ENCODE data around the gene KRT24. TPM values are rescaled to one million over a fixed set of nuclear protein-coding genes. Genes with fewer than 3 reads are reported as not detected.

The KRT24 gene
- total and polyA plus RNA-seq, 4 donors, result not detected

DNA sequence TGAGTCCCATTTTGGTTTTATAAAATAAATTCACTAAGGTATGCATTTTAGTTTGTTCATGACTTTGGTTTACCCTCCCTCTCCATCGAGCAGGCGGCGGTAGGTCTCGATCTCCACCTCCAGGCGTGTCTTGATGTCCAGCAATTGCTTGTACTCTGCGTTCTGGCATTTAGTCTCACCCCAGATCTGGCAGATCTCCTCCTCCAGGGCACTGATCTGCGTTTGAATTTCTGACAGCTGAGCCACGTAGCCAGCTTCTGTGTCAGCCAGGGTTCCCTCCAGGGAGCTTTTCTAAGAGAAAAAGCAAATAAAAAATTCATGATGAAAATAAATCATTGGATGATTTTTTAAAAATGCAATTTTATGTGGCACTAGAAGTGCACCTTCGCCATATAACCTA, 4.2 kb downstream of the KRT24 start:
- DNase-seq (ENCODE audit: low read depth in 4 of 6, low spot score in 6 of 6), result peak in 3 of 6 donors; percentile 6 to 84 (median 15)
- 76% methylated on average over 6 of the region's 9 CpGs for WGBS (ENCODE audit: insufficient coverage)
- no peak overlapping the region for H3K4me3 ChIP-seq (ENCODE audit: low read depth, low read length)
- H3K27ac ChIP-seq (ENCODE audit: low read depth, low read length), result no peak overlapping the region
- peaks cover 5% of the 10 kb centered on the region for H3K4me1 ChIP-seq (ENCODE audit: control insufficient read depth, insufficient read depth, low read length)
- no peaks in the 10 kb centered on the region for H3K9me3 ChIP-seq (ENCODE audit: control insufficient read depth, insufficient read depth, low read length)
- no peaks in the 10 kb centered on the region for H3K36me3 ChIP-seq (ENCODE audit: control insufficient read depth, insufficient read depth, low read length)
- H3K27me3 ChIP-seq (ENCODE audit: control insufficient read depth, insufficient read depth, low read length), result no peaks in the 10 kb centered on the region

DNA sequence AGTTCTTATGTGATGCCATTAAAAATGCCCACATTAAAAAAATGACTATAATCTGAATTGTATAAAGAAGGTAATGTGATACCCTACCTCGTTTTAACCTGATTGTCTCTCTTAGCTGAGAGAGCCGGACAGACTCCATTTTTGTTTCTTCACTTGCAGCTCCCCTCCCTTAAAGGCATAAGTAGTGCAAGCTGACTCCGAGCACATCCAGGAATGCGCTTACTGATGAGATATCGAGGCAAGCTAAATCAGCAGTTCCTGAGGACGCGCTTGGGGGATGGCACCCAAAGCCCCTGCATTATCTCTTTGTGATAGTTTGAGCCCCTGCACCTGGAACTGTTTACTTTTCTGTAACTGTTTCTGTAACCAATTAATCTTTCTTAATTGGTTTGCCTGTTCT, 6.3 kb downstream of the KRT24 start:
- H3K4me1 ChIP-seq (ENCODE audit: control insufficient read depth, insufficient read depth, low read length), result peaks cover 5% of the 10 kb centered on the region
- WGBS (ENCODE audit: insufficient coverage), result 52% methylated on average over 5 of the region's 7 CpGs
- peak in 2 of 6 donors; percentile 3 to 61 for DNase-seq (ENCODE audit: low read depth in 4 of 6, low spot score in 6 of 6)
- H3K36me3 ChIP-seq (ENCODE audit: control insufficient read depth, insufficient read depth, low read length), result no peaks in the 10 kb centered on the region
- H3K27me3 ChIP-seq (ENCODE audit: control insufficient read depth, insufficient read depth, low read length), result no peaks in the 10 kb centered on the region
- no peaks in the 10 kb centered on the region for H3K9me3 ChIP-seq (ENCODE audit: control insufficient read depth, insufficient read depth, low read length)
- no peak overlapping the region for H3K27ac ChIP-seq (ENCODE audit: low read depth, low read length)
- no peak overlapping the region for H3K4me3 ChIP-seq (ENCODE audit: low read depth, low read length)

DNA sequence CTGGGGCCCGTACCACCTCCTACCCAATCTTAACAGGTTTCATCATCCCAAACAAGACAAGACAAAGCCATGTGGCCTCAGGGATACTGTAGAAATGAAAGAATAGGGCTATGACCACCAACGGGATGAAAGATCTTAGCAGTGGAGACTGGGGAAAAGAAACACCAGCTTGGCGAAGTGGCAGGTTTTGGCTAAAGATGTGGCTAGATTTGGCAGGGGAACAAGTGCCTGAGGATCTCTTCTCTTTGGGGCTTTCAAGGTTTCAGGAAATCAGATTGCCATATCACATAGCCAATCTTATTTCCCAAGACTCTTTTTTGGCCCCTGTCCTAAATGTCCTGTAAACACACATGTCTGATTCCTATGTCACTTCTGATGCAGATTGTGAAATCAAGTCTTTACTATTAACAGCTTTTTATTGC, 6.9 kb downstream of the KRT24 start:
- no peaks in the 10 kb centered on the region for H3K27me3 ChIP-seq (ENCODE audit: control insufficient read depth, insufficient read depth, low read length)
- peaks cover 5% of the 10 kb centered on the region for H3K4me1 ChIP-seq (ENCODE audit: control insufficient read depth, insufficient read depth, low read length)
- WGBS (ENCODE audit: insufficient coverage), result 76% methylated on average over 2 of the region's 3 CpGs
- no peaks in the 10 kb centered on the region for H3K9me3 ChIP-seq (ENCODE audit: control insufficient read depth, insufficient read depth, low read length)
- H3K4me3 ChIP-seq (ENCODE audit: low read depth, low read length), result no peak overlapping the region
- no peak overlapping the region for H3K27ac ChIP-seq (ENCODE audit: low read depth, low read length)
- H3K36me3 ChIP-seq (ENCODE audit: control insufficient read depth, insufficient read depth, low read length), result no peaks in the 10 kb centered on the region
- no peak for DNase-seq (ENCODE audit: low read depth in 4 of 6, low spot score in 6 of 6)

DNA sequence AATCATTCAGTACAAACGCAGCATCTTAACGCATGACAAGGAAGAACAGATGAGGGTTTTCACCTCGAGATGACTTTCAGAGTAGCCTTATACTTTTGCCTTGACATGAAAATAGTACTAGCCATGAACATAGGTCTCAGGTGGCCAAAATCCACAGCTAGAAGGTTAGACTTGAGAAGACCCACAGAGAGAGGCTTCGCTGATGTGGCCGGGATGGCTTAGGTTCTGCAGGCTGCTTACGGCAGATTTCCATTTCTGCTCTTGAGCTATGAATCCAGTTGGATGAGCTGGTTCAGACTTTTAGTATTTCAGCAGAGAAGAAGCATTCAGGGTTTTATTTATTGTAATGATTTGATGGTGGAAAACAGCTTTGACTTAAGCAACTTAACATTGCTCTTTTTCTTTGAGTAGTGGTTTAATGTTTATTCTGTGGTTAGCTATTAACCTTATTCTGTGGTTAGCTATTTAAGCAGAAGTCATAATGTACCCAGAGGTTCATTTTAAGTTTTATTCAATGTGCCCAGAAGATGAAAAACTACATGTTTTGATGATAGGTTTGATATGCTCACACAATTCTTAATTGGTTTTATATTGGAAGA, 7.6 kb downstream of the KRT24 start:
- WGBS (ENCODE audit: insufficient coverage), result 94% methylated on average over 4 of the region's 6 CpGs
- no peak for DNase-seq (ENCODE audit: low read depth in 4 of 6, low spot score in 6 of 6)
- no peaks in the 10 kb centered on the region for H3K9me3 ChIP-seq (ENCODE audit: control insufficient read depth, insufficient read depth, low read length)
- H3K4me3 ChIP-seq (ENCODE audit: low read depth, low read length), result no peak overlapping the region
- peaks cover 5% of the 10 kb centered on the region for H3K4me1 ChIP-seq (ENCODE audit: control insufficient read depth, insufficient read depth, low read length)
- H3K36me3 ChIP-seq (ENCODE audit: control insufficient read depth, insufficient read depth, low read length), result no peaks in the 10 kb centered on the region
- H3K27ac ChIP-seq (ENCODE audit: low read depth, low read length), result no peak overlapping the region
- H3K27me3 ChIP-seq (ENCODE audit: control insufficient read depth, insufficient read depth, low read length), result no peaks in the 10 kb centered on the region

DNA sequence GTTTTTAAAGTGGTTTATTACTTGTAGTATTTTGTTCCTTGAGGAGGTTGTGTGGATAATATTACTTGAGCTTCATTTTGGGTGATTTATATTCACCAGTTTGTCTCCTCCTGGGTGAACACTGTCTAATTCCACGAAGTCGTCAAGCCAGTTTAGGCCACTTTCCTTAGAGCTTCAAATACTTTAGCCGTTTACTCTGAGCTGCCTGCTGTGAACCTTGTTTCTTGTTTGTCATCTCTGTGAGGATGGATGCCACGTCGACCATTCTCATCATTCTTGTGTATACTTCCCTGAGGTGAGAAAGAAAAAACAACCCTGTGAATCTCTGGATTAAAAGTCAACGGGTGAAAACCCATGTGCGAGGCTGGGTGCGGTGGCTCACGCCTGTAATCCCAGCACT, 9.0 kb downstream of the KRT24 start:
- 72% methylated on average over 7 of the region's 9 CpGs for WGBS (ENCODE audit: insufficient coverage)
- Histone ChIP-seq H3K36me3 (ENCODE audit: control insufficient read depth, insufficient read depth, low read length) (no peaks in the 10 kb centered on the region), H3K4me1 (ENCODE audit: control insufficient read depth, insufficient read depth, low read length) (peaks cover 5% of the 10 kb centered on the region), H3K9me3 (ENCODE audit: control insufficient read depth, insufficient read depth, low read length) (no peaks in the 10 kb centered on the region), H3K27ac (ENCODE audit: low read depth, low read length) (no peak overlapping the region), H3K27me3 (ENCODE audit: control insufficient read depth, insufficient read depth, low read length) (no peaks in the 10 kb centered on the region), H3K4me3 (ENCODE audit: low read depth, low read length) (no peak overlapping the region)
- DNase-seq (ENCODE audit: low read depth in 4 of 6, low spot score in 6 of 6), result no peak

DNA sequence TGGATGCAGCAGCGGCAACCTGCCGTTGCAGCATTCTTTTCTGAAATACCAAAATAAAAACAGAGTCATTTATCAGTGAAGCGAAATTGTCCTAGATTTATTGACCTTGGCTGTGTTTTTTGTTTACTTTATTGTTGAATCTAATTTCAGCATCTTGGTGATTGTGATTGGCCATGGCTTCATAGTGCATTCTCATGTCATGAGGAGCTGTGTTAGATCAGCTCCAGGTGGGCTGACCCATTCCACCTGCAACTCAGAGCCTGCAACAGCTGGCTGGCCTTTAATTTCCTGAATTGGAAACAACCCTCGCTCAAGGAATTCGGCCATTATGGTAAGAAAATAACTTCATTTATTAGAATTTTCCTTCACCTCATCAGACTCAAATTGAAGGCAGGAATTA, 16.4 kb downstream of the KRT24 start:
- Histone ChIP-seq H3K4me1 (ENCODE audit: control insufficient read depth, insufficient read depth, low read length) (no peaks in the 10 kb centered on the region), H3K4me3 (ENCODE audit: low read depth, low read length) (no peak overlapping the region), H3K27me3 (ENCODE audit: control insufficient read depth, insufficient read depth, low read length) (no peaks in the 10 kb centered on the region), H3K9me3 (ENCODE audit: control insufficient read depth, insufficient read depth, low read length) (no peaks in the 10 kb centered on the region), H3K36me3 (ENCODE audit: control insufficient read depth, insufficient read depth, low read length) (no peaks in the 10 kb centered on the region), H3K27ac (ENCODE audit: low read depth, low read length) (no peak overlapping the region)
- no CpG with 5 or more reads among the region's 5 CpGs for WGBS (ENCODE audit: insufficient coverage)
- no peak for DNase-seq (ENCODE audit: low read depth in 4 of 6, low spot score in 6 of 6)

DNA sequence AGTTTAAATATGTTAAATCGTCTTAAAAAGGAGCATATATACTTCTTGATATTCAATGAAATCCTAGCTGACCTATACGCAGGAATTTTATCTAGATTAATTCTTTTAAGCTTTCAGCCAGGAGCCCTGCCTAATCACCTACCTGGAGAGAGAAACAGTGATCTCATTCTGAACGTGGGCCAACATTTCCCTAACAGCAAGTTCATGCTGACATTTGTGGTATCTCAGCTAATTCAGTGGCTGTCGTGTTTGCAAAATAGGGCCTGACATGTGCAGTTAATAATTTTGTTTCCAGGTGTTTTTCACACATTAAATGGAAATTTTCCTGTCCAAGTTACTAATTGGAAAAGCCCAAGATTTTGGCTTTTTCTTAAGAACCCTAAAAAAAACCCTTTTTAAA, 17.4 kb downstream of the KRT24 start:
- 66% methylated on average over 2 of the region's 4 CpGs for WGBS (ENCODE audit: insufficient coverage)
- H3K36me3 ChIP-seq (ENCODE audit: control insufficient read depth, insufficient read depth, low read length), result no peaks in the 10 kb centered on the region
- no peak overlapping the region for H3K4me3 ChIP-seq (ENCODE audit: low read depth, low read length)
- no peaks in the 10 kb centered on the region for H3K9me3 ChIP-seq (ENCODE audit: control insufficient read depth, insufficient read depth, low read length)
- no peaks in the 10 kb centered on the region for H3K27me3 ChIP-seq (ENCODE audit: control insufficient read depth, insufficient read depth, low read length)
- H3K4me1 ChIP-seq (ENCODE audit: control insufficient read depth, insufficient read depth, low read length), result no peaks in the 10 kb centered on the region
- H3K27ac ChIP-seq (ENCODE audit: low read depth, low read length), result no peak overlapping the region
- peak in 1 of 6 donors; percentile 36 for DNase-seq (ENCODE audit: low read depth in 4 of 6, low spot score in 6 of 6)

DNA sequence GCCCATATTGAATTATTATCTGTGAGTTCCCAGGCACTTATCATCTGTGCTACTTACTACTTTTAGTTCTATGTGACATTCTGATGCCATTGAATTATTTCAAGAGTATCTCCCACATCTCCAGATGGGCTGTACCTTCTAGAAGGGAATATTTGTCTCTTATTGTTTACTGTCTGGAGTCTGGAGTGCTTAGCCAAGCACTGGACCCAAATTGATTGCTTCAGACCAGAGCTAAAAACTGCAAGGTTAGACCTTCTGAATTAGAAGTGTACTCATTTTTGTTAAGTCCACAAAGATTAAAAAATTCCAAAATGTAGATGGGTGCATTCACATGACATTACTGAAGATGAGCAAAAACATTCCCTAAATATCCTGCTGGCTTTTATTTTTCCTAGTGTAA, 22.6 kb downstream of the KRT24 start:
- DNase-seq (ENCODE audit: low read depth in 4 of 6, low spot score in 6 of 6), result no peak
- H3K36me3 ChIP-seq (ENCODE audit: control insufficient read depth, insufficient read depth, low read length), result no peaks in the 10 kb centered on the region
- peaks cover 2% of the 10 kb centered on the region for H3K27me3 ChIP-seq (ENCODE audit: control insufficient read depth, insufficient read depth, low read length)
- no peak overlapping the region for H3K27ac ChIP-seq (ENCODE audit: low read depth, low read length)
- no peak overlapping the region for H3K4me3 ChIP-seq (ENCODE audit: low read depth, low read length)
- no peaks in the 10 kb centered on the region for H3K9me3 ChIP-seq (ENCODE audit: control insufficient read depth, insufficient read depth, low read length)
- H3K4me1 ChIP-seq (ENCODE audit: control insufficient read depth, insufficient read depth, low read length), result no peaks in the 10 kb centered on the region

DNA sequence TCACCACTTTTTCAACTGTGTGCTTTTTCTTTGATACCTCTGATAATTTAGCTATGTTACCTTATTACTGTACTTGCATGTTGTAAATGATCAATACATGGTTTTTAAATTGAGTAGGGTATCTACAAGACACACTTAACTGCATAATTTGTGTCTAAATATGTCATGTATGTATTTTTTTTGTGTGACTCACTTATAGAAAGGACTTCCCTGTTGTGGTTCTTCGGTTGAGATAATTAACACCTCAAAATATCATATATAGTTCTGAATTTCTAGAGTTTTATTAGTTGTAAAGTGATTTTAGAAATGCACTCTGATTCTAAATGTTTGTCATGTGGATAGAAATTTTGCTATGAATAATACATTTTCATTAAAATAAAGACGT, 24.0 kb downstream of the KRT24 start:
- Histone ChIP-seq H3K4me1 (ENCODE audit: control insufficient read depth, insufficient read depth, low read length) (no peaks in the 10 kb centered on the region), H3K27ac (ENCODE audit: low read depth, low read length) (no peak overlapping the region), H3K36me3 (ENCODE audit: control insufficient read depth, insufficient read depth, low read length) (no peaks in the 10 kb centered on the region), H3K27me3 (ENCODE audit: control insufficient read depth, insufficient read depth, low read length) (peaks cover 2% of the 10 kb centered on the region), H3K9me3 (ENCODE audit: control insufficient read depth, insufficient read depth, low read length) (no peaks in the 10 kb centered on the region), H3K4me3 (ENCODE audit: low read depth, low read length) (no peak overlapping the region)
- no CpG with 5 or more reads among the region's 2 CpGs for WGBS (ENCODE audit: insufficient coverage)
- DNase-seq (ENCODE audit: low read depth in 4 of 6, low spot score in 6 of 6), result no peak

DNA sequence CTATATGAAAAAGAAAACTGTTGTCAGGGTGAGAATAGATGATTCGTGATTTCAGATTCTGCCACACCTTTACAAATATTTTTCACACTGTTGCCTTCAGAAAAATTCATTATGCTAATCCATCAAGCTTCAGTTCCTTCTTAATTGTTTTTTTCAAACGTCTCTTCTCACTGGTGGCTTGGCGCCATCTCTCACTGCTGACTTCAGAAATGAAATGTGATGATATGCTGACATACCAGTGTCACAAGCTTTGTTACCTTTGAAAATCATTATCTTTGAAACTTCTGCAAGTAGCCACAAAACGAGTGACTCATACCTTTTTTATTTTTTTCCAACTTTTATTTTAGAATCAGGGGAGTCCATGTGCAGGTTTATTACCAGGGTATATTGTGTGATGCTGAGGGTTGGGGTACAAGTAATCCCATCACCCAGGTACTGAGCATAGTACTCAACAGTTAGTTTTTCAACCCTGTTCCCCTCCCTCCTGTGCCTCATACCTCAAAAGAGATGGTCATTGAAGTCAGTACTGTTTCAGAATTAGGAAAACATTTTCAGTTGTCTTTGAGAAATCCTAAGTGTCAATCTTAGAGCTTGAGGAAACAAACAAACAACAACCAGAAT, 24.5 kb downstream of the KRT24 start:
- H3K36me3 ChIP-seq (ENCODE audit: control insufficient read depth, insufficient read depth, low read length), result no peaks in the 10 kb centered on the region
- no CpG with 5 or more reads among the region's 4 CpGs for WGBS (ENCODE audit: insufficient coverage)
- H3K27me3 ChIP-seq (ENCODE audit: control insufficient read depth, insufficient read depth, low read length), result peaks cover 2% of the 10 kb centered on the region
- H3K27ac ChIP-seq (ENCODE audit: low read depth, low read length), result no peak overlapping the region
- H3K4me1 ChIP-seq (ENCODE audit: control insufficient read depth, insufficient read depth, low read length), result no peaks in the 10 kb centered on the region
- no peak for DNase-seq (ENCODE audit: low read depth in 4 of 6, low spot score in 6 of 6)
- no peaks in the 10 kb centered on the region for H3K9me3 ChIP-seq (ENCODE audit: control insufficient read depth, insufficient read depth, low read length)
- H3K4me3 ChIP-seq (ENCODE audit: low read depth, low read length), result no peak overlapping the region
